Ovary (tissue), 1 donor: ENCODE data around the gene FGD3.

Source experiments
- EP300 ChIP-seq: sonication (generic); formaldehyde crosslinking; IDR thresholded peaks from one replicate; pipeline ENCODE4 v1.6.1; 2017; ENCODE audit warnings: antibody characterized with exemption
- POLR2A ChIP-seq: fragments of 450-650 bp; IDR thresholded peaks from one replicate; pipeline ENCODE4 v1.6.1; 2017; ENCODE audit warnings: antibody characterized with exemption, mild to moderate bottlenecking, moderate library complexity

DNA sequence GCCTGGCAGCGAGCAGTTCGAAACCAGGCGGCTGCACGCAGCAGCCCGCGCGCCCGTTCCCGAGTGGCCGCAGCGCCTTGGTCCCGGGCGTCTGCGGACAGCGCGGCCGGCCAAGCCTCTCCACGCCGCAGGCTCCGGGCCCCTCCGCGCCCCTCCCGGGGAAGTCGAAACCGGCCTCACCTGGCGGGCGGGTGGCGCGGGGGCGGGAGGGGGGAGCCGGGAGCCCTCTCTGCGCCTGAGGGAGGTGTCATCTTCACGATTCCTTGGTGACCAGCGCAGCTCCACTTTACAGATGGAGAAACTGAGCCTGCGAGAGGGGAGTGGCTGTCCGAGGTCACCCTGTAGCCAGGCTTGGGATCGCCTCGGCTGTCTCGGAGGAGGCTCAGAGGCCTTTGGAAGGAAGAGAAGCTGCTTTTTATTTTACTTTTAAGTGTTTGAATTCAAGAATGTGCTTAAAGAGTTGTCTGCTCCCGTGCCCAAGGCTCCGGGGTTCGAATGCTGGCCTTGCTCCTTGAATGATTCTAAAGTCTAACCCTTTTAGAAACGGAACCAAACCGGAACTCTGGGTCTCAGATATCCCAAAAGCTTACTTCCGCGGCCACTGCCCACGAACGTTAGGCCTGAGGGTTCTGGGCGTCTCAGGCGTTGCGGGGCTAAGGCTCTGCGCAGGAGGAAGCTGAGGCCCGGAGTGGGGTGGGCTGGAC is 111.8 kb downstream of the FGD3 start:
- TF ChIP-seq POLR2A (no peak), EP300 (no peak)
